Stimulated activated CD4-positive, alpha-beta T cell treated with anti-CD3 and anti-CD28 coated beads, Interleukin-1b, Interleukin-23, amount 100 ng/mL, for 48 hours (primary cell): ENCODE data around the gene DENND6A.
"Not testable (repeated sequence)": the region's sequence is repeated elsewhere in the genome, so short reads cannot be mapped to it uniquely, and the experiment has no call there.

Experiments used
- DNase-seq: peaks from one replicate; pipeline ENCODE4 v3.0.0-alpha.2; 2020

DENND6A gene

GRCh38 chr3:57692133-57692395, 813 bp downstream of the DENND6A start:
- not testable (repeated sequence) for DNase-seq

- peak; percentile 3 for DNase-seq
Measured at GRCh38 chr3:57691411-57692132, 1.3 kb downstream of the DENND6A start.

- no peak for DNase-seq
Measured at GRCh38 chr3:57689367-57690053, 3.4 kb downstream of the DENND6A start.

GRCh38 chr3:57688291-57688690, 4.6 kb downstream of the DENND6A start:
- no peak for DNase-seq

- no peak for DNase-seq
Measured at GRCh38 chr3:57683286-57683685, 9.6 kb downstream of the DENND6A start.

- no peak for DNase-seq
Measured at GRCh38 chr3:57682284-57682683, 10.6 kb downstream of the DENND6A start.

- no peak for DNase-seq
Measured at GRCh38 chr3:57681691-57682090, 11.2 kb downstream of the DENND6A start.

- no peak for DNase-seq
Measured at GRCh38 chr3:57680046-57680445, 12.8 kb downstream of the DENND6A start.

GRCh38 chr3:57675530-57675929, 17.3 kb downstream of the DENND6A start:
- no peak for DNase-seq

- no peak for DNase-seq
Measured at GRCh38 chr3:57673156-57673555, 19.7 kb downstream of the DENND6A start.

GRCh38 chr3:57670543-57670942, 22.3 kb downstream of the DENND6A start:
- DNase-seq = no peak

GRCh38 chr3:57661404-57661803, 31.5 kb downstream of the DENND6A start:
- no peak for DNase-seq

- no peak for DNase-seq
Measured at GRCh38 chr3:57659806-57660439, 33.0 kb downstream of the DENND6A start.

- no peak for DNase-seq
Measured at GRCh38 chr3:57659004-57659673, 33.7 kb downstream of the DENND6A start.

- no peak for DNase-seq
Measured at GRCh38 chr3:57658536-57658935, 34.3 kb downstream of the DENND6A start.

- DNase-seq = no peak
Measured at GRCh38 chr3:57655727-57656126, 37.1 kb downstream of the DENND6A start.

GRCh38 chr3:57654267-57654666, 38.6 kb downstream of the DENND6A start:
- DNase-seq = no peak

GRCh38 chr3:57652203-57652602, 40.7 kb downstream of the DENND6A start:
- no peak for DNase-seq

- DNase-seq = no peak
Measured at GRCh38 chr3:57647292-57647940, 45.5 kb downstream of the DENND6A start.

GRCh38 chr3:57646723-57647122, 46.2 kb downstream of the DENND6A start:
- no peak for DNase-seq

- no peak for DNase-seq
Measured at GRCh38 chr3:57644740-57645139, 48.1 kb downstream of the DENND6A start.

GRCh38 chr3:57637391-57637790, 55.5 kb downstream of the DENND6A start:
- DNase-seq = no peak

GRCh38 chr3:57634259-57634658, 58.6 kb downstream of the DENND6A start:
- not testable (repeated sequence) for DNase-seq
